ENCODE data around the gene FNDC3A. TPM values are rescaled to one million over a fixed set of nuclear protein-coding genes. Genes with fewer than 3 reads are reported as not detected.
"Not testable (repeated sequence)": the region's sequence is repeated elsewhere in the genome, so short reads cannot be mapped to it uniquely, and the experiment has no call there.

FNDC3A gene
- polyA plus RNA-seq, 1 experiment: 82.1 TPM

DNA sequence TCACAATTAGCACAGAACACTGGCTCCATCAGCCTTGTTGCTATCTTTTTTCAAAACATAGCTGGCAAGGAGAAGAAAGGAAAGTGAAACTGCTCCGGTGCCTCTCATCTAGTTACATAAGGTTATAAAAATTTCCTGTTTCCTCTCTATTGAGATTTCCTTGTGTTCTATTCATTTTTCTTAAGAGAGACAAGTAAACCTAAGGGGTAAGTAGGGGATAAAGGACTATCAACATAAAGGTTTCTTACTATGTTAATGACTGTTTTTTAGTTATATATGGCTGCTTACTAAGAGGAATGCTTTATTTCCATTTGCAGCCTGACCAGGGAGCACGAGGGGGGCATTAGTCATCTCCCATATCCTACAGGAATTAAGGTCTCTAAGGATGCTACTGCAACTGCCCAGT is 171.2 kb downstream of the FNDC3A start:
- no peak overlapping the region for H3K27ac ChIP-seq (ENCODE audit: low read depth, low read length)
- POLR2A ChIA-PET: no interaction called here
- DNase-seq (ENCODE audit: low read depth, low spot score): no peak
- CTCF ChIA-PET: no interaction called here
- no peaks in the 10 kb centered on the region for H3K9me3 ChIP-seq (ENCODE audit: control insufficient read depth, insufficient read depth, low read length)
- H3K27me3 ChIP-seq (ENCODE audit: control insufficient read depth, insufficient read depth, low read length): no peaks in the 10 kb centered on the region
- no peak overlapping the region for H3K4me3 ChIP-seq (ENCODE audit: low read depth, low read length)
- TF ChIP-seq, protein P1, sequence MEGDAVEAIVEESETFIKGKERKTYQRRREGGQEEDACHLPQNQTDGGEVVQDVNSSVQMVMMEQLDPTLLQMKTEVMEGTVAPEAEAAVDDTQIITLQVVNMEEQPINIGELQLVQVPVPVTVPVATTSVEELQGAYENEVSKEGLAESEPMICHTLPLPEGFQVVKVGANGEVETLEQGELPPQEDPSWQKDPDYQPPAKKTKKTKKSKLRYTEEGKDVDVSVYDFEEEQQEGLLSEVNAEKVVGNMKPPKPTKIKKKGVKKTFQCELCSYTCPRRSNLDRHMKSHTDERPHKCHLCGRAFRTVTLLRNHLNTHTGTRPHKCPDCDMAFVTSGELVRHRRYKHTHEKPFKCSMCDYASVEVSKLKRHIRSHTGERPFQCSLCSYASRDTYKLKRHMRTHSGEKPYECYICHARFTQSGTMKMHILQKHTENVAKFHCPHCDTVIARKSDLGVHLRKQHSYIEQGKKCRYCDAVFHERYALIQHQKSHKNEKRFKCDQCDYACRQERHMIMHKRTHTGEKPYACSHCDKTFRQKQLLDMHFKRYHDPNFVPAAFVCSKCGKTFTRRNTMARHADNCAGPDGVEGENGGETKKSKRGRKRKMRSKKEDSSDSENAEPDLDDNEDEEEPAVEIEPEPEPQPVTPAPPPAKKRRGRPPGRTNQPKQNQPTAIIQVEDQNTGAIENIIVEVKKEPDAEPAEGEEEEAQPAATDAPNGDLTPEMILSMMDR (IDR thresholded peaks at IDR 0.05; ENCODE audit: low read depth, low read length): no peak

DNA sequence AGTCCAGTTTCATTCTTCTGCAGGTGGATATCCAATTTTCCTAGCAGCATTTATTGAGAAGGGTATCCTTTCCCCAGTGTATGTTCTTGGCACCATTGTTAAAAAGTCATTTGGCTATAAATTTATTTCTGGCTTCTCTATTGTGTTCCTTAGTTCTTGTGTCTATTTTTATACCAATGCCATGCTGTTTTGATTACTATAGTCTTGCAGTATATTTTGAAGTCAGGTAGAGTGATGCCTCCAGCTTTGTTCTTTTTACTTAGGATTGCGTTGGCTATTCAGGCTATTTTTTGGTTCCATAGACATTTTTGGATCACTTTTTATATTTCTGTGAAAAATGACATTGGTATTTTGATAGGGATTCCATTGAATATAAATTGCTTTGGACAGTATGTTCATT is 172.7 kb downstream of the FNDC3A start:
- POLR2A ChIA-PET: interaction anchor here (0.7 kb wide), 1 partner anchor 46 kb away, joined by 4 read pairs; no protein-coding TSS in a partner anchor
- no peak overlapping the region for H3K4me3 ChIP-seq (ENCODE audit: low read depth, low read length)
- CTCF ChIA-PET: no interaction called here
- no peak for DNase-seq (ENCODE audit: low read depth, low spot score)
- no peaks in the 10 kb centered on the region for H3K9me3 ChIP-seq (ENCODE audit: control insufficient read depth, insufficient read depth, low read length)
- TF ChIP-seq, protein P1 (IDR thresholded peaks at IDR 0.05; ENCODE audit: low read depth, low read length): no peak
- no peaks in the 10 kb centered on the region for H3K27me3 ChIP-seq (ENCODE audit: control insufficient read depth, insufficient read depth, low read length)
- H3K27ac ChIP-seq (ENCODE audit: low read depth, low read length): no peak overlapping the region

DNA sequence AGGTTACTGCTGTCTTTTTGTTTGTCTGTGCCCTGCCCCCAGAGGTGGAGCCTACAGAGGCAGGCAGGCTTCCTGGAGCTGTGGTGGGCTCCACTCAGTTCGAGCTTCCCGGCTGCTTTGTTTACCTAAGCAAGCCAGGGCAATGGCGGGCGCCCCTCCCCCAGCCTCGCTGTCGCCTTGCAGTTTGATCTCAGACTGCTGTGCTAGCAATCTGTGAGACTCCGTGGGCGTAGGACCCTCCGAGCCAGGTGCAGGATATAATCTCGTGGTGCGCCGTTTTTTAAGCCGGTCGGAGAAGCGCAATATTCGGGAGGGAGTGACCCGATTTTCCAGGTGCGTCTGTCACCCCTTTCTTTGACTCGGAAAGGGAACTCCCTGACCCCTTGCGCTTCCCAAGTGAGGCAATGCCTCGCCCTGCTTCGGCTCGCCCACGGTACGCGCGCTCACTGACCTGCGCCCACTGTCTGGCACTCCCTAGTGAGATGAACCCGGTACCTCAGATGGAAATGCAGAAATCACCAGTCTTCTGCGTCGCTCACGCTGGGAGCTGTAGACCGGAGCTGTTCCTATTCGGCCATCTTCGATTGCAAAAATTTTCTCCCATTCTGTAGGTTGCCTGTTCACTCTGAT is 182.4 kb downstream of the FNDC3A start:
- H3K9me3 ChIP-seq (ENCODE audit: control insufficient read depth, insufficient read depth, low read length); H3K27me3 ChIP-seq (ENCODE audit: control insufficient read depth, insufficient read depth, low read length); H3K27ac ChIP-seq (ENCODE audit: low read depth, low read length); H3K4me3 ChIP-seq (ENCODE audit: low read depth, low read length); DNase-seq (ENCODE audit: low read depth, low spot score); CTCF ChIA-PET: not testable (repeated sequence)
- POLR2A ChIA-PET: interaction anchor here (0.6 kb wide), 1 partner anchor 10 kb away, joined by 7 read pairs; no protein-coding TSS in a partner anchor

DNA sequence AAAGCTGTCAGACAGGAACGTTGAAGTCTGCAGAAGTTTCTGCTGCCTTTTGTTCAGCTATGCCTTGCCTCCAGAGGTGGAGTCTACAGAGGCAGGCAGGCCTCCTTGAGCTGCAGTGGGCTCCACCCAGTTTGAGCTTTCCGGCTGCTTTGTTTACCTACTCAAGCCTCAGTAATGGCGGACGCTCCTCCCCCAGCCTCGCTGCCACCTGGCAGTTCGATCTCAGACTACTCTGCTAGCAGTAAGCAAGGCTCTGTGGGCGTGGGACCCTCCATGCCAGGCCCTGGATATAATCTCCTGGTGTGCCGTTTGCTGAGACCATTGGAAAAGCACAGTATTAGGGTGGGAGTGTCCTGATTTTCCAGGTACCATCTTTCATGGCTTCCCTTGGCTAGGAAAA is 187.4 kb downstream of the FNDC3A start:
- H3K27ac ChIP-seq (ENCODE audit: low read depth, low read length); POLR2A ChIA-PET; CTCF ChIA-PET; H3K4me3 ChIP-seq (ENCODE audit: low read depth, low read length); H3K27me3 ChIP-seq (ENCODE audit: control insufficient read depth, insufficient read depth, low read length); DNase-seq (ENCODE audit: low read depth, low spot score): not testable (repeated sequence)
- peaks cover 11% of the 10 kb centered on the region for H3K9me3 ChIP-seq (ENCODE audit: control insufficient read depth, insufficient read depth, low read length)

DNA sequence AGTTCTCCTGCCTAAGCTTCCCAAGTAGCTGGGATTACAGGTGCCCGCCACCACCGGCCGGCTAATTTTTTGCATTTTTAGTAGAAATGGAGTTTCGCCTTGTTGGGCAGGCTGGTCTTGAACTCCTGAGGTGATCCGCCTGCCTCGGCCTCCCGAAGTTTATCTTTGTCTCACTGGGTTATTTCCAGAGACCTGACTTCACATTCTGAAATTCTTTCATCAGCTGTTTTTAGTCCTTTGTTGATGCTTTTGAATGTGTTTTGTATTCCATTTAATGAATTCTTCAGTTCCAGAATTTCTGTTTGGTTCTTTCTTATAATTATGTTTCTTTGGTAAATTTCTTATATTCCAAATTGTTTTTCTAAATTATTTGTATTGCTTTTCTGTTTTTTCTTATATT is 189.0 kb downstream of the FNDC3A start:
- no peaks in the 10 kb centered on the region for H3K27me3 ChIP-seq (ENCODE audit: control insufficient read depth, insufficient read depth, low read length)
- TF ChIP-seq, protein P1 (IDR thresholded peaks at IDR 0.05; ENCODE audit: low read depth, low read length): no peak
- no peak overlapping the region for H3K4me3 ChIP-seq (ENCODE audit: low read depth, low read length)
- no peak for DNase-seq (ENCODE audit: low read depth, low spot score)
- POLR2A ChIA-PET: no interaction called here
- CTCF ChIA-PET: no interaction called here
- peaks cover 11% of the 10 kb centered on the region for H3K9me3 ChIP-seq (ENCODE audit: control insufficient read depth, insufficient read depth, low read length)
- H3K27ac ChIP-seq (ENCODE audit: low read depth, low read length): no peak overlapping the region

DNA sequence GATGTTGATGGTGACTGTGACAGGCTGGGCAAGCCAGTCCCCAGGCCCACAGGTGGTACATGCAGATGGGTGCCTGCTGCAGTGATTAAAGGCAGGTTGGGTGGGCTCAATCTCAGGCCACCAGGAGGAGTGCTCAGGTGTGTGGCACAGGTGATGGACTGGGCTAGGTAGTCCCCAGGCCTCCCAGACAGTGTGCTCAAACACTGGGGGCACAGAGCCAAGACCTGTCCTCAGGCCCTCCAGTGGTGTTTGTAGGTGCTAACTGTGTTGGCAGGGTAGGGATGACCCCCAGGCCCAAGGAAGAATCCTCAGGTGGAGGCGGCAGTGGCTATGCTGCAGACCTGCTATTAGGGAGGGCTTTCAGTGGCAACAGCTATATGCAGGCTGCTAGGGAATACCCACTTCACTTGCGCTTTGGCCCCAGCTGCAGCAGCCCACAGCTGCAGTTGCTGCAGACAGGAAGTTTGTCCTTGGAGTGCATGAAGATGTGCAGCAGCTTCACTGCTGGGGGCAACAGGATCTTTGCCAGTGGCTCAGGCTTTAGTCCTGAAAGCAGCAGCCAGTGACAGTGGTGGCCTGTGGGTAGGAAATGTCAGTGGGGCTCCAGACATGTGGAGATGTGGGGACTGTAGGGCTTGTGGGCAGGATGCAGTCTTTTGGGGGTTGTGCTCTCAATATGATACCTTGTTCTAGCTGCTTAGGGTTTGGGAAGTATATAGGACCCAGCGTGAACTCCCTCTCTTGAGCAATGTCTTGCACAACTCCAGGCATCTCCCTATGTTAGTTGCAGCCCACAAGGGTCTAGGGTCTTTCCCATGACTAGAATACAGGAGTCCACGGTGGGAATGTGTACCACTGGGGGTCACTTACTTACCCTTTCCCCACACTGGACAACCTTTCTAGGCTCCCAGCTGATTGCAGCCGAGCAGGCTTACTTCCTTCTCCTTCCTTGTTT is 190.4 kb downstream of the FNDC3A start:
- Histone ChIP-seq H3K9me3 (ENCODE audit: control insufficient read depth, insufficient read depth, low read length) (peaks cover 11% of the 10 kb centered on the region), H3K27ac (ENCODE audit: low read depth, low read length) (no peak overlapping the region), H3K4me3 (ENCODE audit: low read depth, low read length) (no peak overlapping the region), H3K27me3 (ENCODE audit: control insufficient read depth, insufficient read depth, low read length) (no peaks in the 10 kb centered on the region)
- POLR2A ChIA-PET: no interaction called here
- TF ChIP-seq, protein P1 (IDR thresholded peaks at IDR 0.05; ENCODE audit: low read depth, low read length): no peak
- CTCF ChIA-PET: no interaction called here
- DNase-seq (ENCODE audit: low read depth, low spot score): no peak

Measured in AG04450 (cell line).